ENCODE results near the gene C4orf36. TPM values are rescaled to one million over a fixed set of nuclear protein-coding genes. Genes with fewer than 3 reads are reported as not detected.

The C4orf36 gene
- total and polyA plus RNA-seq, 2 donors (not counting 3 experiments of a cell fraction or from before 2014, with no cell fraction given), result 0.66 TPM; not detected in 1

GRCh38 chr4:86893136-86893535, 914 bp upstream of the C4orf36 start:
- no peaks in the 10 kb centered on the region for H4K20me1 ChIP-seq (replicated peaks; ENCODE audit: control insufficient read depth, extremely low read depth, insufficient read depth, low read length)
- TF ChIP-seq POLR2AphosphoS5 (IDR thresholded peaks at IDR 0.05; ENCODE audit: insufficient read depth, low read depth, low read length) (no peak), GATA2 (IDR thresholded peaks at IDR 0.05; ENCODE audit: insufficient read depth, insufficient read length, low read depth, low read length) (no peak), EZH2 (IDR thresholded peaks at IDR 0.05; ENCODE audit: borderline replicate concordance, low read depth, low read length, severe bottlenecking) (no peak), POLR2A (IDR thresholded peaks at IDR 0.05; ENCODE audit: low read depth, low read length) (no peak)
- TF ChIP-seq, protein P1, sequence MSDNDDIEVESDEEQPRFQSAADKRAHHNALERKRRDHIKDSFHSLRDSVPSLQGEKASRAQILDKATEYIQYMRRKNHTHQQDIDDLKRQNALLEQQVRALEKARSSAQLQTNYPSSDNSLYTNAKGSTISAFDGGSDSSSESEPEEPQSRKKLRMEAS (IDR thresholded peaks at IDR 0.05; ENCODE audit: insufficient read depth, insufficient read length), result no peak
- dilution Hi-C loops (cut with MboI; ENCODE audit: extremely low pct_ligation_motif_present, low sequenced_read_pairs) (no loop called here), intact Hi-C loops (cut with micrococcal nuclease) (loop anchor here (10.0 kb wide), 1 partner anchor 668 kb away; no protein-coding TSS in a partner anchor)
- H3K4me1 ChIP-seq (ENCODE audit: control insufficient read depth, extremely low read depth, insufficient read depth, low read length), result peaks cover 22% of the 10 kb centered on the region
- no peaks in the 10 kb centered on the region for H3K79me2 ChIP-seq (ENCODE audit: control insufficient read depth, insufficient read depth, low read length)
- H3K4me3 ChIP-seq (replicated peaks in 1 of 3; ENCODE audit: insufficient read depth in 1 of 3, low read depth in 1 of 3, low read length in 3 of 3), result no peak overlapping the region
- no peaks in the 10 kb centered on the region for H3K9me1 ChIP-seq (replicated peaks; ENCODE audit: control insufficient read depth, extremely low read depth, insufficient read depth, low read length)
- POLR2A ChIA-PET, result interaction anchor here (0.6 kb wide), 1 partner anchor 392 kb away, joined by 6 read pairs; no protein-coding TSS in a partner anchor
- DNase-seq (ENCODE audit: low read depth, low spot score), result no peak
- no peaks in the 10 kb centered on the region for H3K36me3 ChIP-seq (ENCODE audit: control insufficient read depth in 2 of 2, extremely low read depth in 1 of 2, insufficient read depth in 2 of 2, low read length in 2 of 2)
- no peak for FAIRE-seq
- H3K27ac ChIP-seq (ENCODE audit: insufficient read depth, low read depth, low read length), result no peak overlapping the region
- H2AFZ ChIP-seq (ENCODE audit: low read depth, low read length), result no peak overlapping the region
- CTCF ChIA-PET, result interaction anchor here (2.1 to 5.0 kb wide), 2 partner anchors 394 to 397 kb away, joined by 16 to 64 read pairs; no protein-coding TSS in a partner anchor
- H3K9me3 ChIP-seq (replicated peaks; ENCODE audit: control insufficient read depth, insufficient read depth, low read length), result no peaks in the 10 kb centered on the region
- H3K4me2 ChIP-seq (ENCODE audit: insufficient read depth, low read length), result no peak overlapping the region
- no TSS peak for BruUV-seq (replicated peaks)
- no peaks in the 10 kb centered on the region for H3K27me3 ChIP-seq (ENCODE audit: control insufficient read depth in 2 of 2, insufficient read depth in 2 of 2, low read length in 2 of 2)
- H3K9ac ChIP-seq (replicated peaks; ENCODE audit: extremely low read depth, insufficient read depth, low read length), result no peak overlapping the region

GRCh38 chr4:86892636-86892960, 376 bp upstream of the C4orf36 start:
- TSS peak; percentile 59 for BruUV-seq (replicated peaks)
- no peak for TF ChIP-seq FOS (IDR thresholded peaks at IDR 0.05; ENCODE audit: borderline replicate concordance, insufficient read depth, low read length)
- TF ChIP-seq, protein P1 (IDR thresholded peaks at IDR 0.05; ENCODE audit: insufficient read depth, insufficient read length), result no peak
- no peak for TF ChIP-seq EZH2 (IDR thresholded peaks at IDR 0.05; ENCODE audit: borderline replicate concordance, low read depth, low read length, severe bottlenecking)
- TF ChIP-seq MYC (IDR thresholded peaks at IDR 0.05; ENCODE audit: low read depth, low read length), result no peak
- no peak for TF ChIP-seq POLR2AphosphoS5 (IDR thresholded peaks at IDR 0.05; ENCODE audit: insufficient read depth, low read depth, low read length)
- TF ChIP-seq, protein P2, sequence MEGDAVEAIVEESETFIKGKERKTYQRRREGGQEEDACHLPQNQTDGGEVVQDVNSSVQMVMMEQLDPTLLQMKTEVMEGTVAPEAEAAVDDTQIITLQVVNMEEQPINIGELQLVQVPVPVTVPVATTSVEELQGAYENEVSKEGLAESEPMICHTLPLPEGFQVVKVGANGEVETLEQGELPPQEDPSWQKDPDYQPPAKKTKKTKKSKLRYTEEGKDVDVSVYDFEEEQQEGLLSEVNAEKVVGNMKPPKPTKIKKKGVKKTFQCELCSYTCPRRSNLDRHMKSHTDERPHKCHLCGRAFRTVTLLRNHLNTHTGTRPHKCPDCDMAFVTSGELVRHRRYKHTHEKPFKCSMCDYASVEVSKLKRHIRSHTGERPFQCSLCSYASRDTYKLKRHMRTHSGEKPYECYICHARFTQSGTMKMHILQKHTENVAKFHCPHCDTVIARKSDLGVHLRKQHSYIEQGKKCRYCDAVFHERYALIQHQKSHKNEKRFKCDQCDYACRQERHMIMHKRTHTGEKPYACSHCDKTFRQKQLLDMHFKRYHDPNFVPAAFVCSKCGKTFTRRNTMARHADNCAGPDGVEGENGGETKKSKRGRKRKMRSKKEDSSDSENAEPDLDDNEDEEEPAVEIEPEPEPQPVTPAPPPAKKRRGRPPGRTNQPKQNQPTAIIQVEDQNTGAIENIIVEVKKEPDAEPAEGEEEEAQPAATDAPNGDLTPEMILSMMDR (IDR thresholded peaks at IDR 0.05; ENCODE audit: extremely low read depth in 1 of 2, insufficient read depth in 1 of 2, low read depth in 1 of 2, low read length in 2 of 2), result no peak
- no peak for TF ChIP-seq JUN (IDR thresholded peaks at IDR 0.05; ENCODE audit: borderline replicate concordance, insufficient read depth, insufficient read length, low read depth)
- TF ChIP-seq GATA2 (IDR thresholded peaks at IDR 0.05; ENCODE audit: insufficient read depth, insufficient read length, low read depth, low read length), result no peak
- no peak for TF ChIP-seq POLR2A (IDR thresholded peaks at IDR 0.05; ENCODE audit: low read depth, low read length)
- ChIA-PET POLR2A (no interaction called here), CTCF (interaction anchor here (2.1 to 5.0 kb wide), 2 partner anchors 394 to 397 kb away, joined by 16 to 64 read pairs; no protein-coding TSS in a partner anchor)
- FAIRE-seq (no peak), DNase-seq (ENCODE audit: low read depth, low spot score) (no peak)
- no peaks in the 10 kb centered on the region for H3K79me2 ChIP-seq (ENCODE audit: control insufficient read depth, insufficient read depth, low read length)
- dilution Hi-C loops (cut with MboI; ENCODE audit: extremely low pct_ligation_motif_present, low sequenced_read_pairs), result no loop called here
- H4K20me1 ChIP-seq (replicated peaks; ENCODE audit: control insufficient read depth, extremely low read depth, insufficient read depth, low read length), result no peaks in the 10 kb centered on the region
- H3K4me1 ChIP-seq (ENCODE audit: control insufficient read depth, extremely low read depth, insufficient read depth, low read length), result peaks cover 25% of the 10 kb centered on the region
- peak overlapping the region; percentile 68 for H3K4me2 ChIP-seq (ENCODE audit: insufficient read depth, low read length)
- peak overlapping the region; percentile 59 for H2AFZ ChIP-seq (ENCODE audit: low read depth, low read length)
- H3K9ac ChIP-seq (replicated peaks; ENCODE audit: extremely low read depth, insufficient read depth, low read length), result peak overlapping the region; percentile 41
- no peaks in the 10 kb centered on the region for H3K36me3 ChIP-seq (ENCODE audit: control insufficient read depth in 2 of 2, extremely low read depth in 1 of 2, insufficient read depth in 2 of 2, low read length in 2 of 2)
- peak overlapping the region; percentile 3 to 75 (median 59) for H3K4me3 ChIP-seq (replicated peaks in 1 of 3; ENCODE audit: insufficient read depth in 1 of 3, low read depth in 1 of 3, low read length in 3 of 3)
- H3K27ac ChIP-seq (ENCODE audit: insufficient read depth, low read depth, low read length), result peak overlapping the region; percentile 4
- no peaks in the 10 kb centered on the region for H3K27me3 ChIP-seq (ENCODE audit: control insufficient read depth in 2 of 2, insufficient read depth in 2 of 2, low read length in 2 of 2)
- intact Hi-C loops (cut with micrococcal nuclease), result loop anchor here (10.0 kb wide), 1 partner anchor 668 kb away; no protein-coding TSS in a partner anchor
- H3K9me1 ChIP-seq (replicated peaks; ENCODE audit: control insufficient read depth, extremely low read depth, insufficient read depth, low read length), result no peaks in the 10 kb centered on the region
- H3K9me3 ChIP-seq (replicated peaks; ENCODE audit: control insufficient read depth, insufficient read depth, low read length), result no peaks in the 10 kb centered on the region
